Hematopoietic multipotent progenitor cell treated with erythropoietin and hydrocortisone succinate and interleukin-3 and kit ligand, for 6 days (in vitro differentiated cells): ENCODE data around the gene RCBTB1.
"Not testable (repeated sequence)": the region's sequence is repeated elsewhere in the genome, so short reads cannot be mapped to it uniquely, and the experiment has no call there.

ENCODE experiments used
- DNase-seq: peaks from one replicate; pipeline ENCODE4 v3.0.0-alpha.2; 2015

The RCBTB1 gene

DNA sequence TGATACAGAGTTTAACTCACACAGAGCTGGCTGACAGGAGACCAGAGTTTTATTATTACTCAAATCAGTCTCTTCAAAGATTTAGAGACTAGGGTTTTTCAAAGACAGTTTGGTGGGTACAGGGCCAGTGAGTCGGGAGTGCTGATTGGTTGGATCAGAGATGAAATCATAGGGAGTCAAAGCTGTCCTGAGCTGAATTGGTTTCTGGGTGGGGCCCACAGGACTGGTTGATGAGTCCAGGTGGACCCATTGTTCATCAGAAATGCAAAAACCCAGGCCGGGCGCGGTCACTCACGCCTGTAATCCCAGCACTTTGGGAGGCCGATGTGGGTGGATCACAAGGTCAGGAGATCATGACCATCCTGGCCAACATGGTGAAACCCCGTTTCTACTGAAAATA is 17.3 kb upstream of the RCBTB1 start:
- DNase-seq, result not testable (repeated sequence)

GRCh38 chr13:49602005-49602404 is 16.6 kb upstream of the RCBTB1 start:
- no peak for DNase-seq

GRCh38 chr13:49597043-49597641 is 11.8 kb upstream of the RCBTB1 start:
- DNase-seq, result peak; percentile 87

DNA sequence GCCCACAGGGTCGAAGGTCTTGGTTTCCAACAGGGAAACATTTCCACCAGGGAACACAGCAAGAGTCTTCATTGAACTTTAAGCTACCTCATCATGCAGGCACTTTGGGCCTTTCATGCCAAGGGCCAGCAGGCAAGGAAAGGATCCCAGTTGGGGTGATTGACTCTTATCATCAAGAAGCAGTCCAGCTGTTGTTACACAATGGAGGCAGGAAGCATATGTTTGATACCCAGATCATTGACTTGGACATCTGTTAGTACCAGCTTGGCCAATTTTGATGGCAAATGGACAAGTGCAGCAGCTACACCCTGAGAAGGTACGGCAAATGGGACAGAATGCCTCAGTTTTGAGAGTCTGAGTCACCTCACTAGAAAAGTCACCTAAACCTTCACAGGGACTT is 10.9 kb upstream of the RCBTB1 start:
- peak; percentile 73 for DNase-seq

DNA sequence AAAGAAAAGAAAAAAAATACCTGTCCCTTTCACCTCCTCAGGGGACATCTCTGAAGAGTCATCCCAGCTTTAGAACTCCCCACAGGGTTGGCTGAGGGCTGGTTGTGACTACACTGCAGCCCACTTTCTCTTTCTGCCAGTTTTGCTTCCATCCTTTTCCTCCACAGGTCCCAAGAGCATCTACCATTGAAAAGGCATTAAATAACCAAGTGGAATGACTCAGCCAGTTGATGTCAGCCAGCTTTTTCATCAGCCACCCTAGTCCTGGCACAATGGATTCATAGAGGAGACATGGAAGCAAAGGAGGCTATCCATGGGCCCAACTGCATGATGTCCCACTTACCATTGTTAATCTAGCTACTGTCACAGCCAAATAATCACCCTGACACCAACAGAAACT is 9.2 kb upstream of the RCBTB1 start:
- DNase-seq, result no peak

DNA sequence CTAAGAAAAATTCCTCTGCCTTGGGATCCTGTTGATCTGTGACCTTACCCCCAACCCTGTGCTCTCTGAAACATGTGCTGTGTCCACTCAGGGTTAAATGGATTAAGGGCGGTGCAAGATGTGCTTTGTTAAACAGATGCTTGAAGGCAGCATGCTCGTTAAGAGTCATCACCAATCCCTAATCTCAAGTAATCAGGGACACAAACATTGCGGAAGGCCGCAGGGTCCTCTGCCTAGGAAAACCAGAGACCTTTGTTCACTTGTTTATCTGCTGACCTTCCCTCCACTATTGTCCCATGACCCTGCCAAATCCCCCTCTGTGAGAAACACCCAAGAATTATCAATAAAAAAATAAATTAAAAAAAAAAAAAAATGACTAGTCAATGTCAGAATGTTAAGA is 8.5 kb upstream of the RCBTB1 start:
- not testable (repeated sequence) for DNase-seq

DNA sequence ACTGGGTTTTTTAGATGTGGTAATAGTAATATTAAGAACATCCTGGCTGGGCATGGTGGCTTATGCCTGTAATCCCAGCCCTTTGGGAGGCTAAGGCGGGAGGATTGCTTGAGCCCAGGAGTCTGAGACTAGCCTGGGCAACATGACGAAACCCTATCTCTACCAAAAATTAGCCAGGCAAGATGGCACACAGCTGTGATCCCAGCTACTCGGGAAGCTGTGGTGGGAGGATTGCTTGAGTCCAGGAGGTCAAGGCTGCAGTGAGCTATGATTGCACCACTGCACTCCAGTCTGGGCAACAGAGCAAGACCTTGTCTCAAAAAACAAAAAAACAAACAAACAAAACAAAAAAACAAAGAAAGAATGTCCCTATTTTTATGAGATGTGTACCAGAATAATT is 5.4 kb upstream of the RCBTB1 start:
- DNase-seq, result not testable (repeated sequence)

GRCh38 chr13:49587311-49587847 is 2.0 kb upstream of the RCBTB1 start:
- DNase-seq, result no peak

- no peak for DNase-seq
These were observed 1.4 kb upstream of the RCBTB1 start for GRCh38 chr13:49586717-49587116.

GRCh38 chr13:49584771-49585182 is 581 bp downstream of the RCBTB1 start:
- peak; percentile 50 for DNase-seq

GRCh38 chr13:49580980-49581680 is 4.2 kb downstream of the RCBTB1 start:
- no peak for DNase-seq

DNA sequence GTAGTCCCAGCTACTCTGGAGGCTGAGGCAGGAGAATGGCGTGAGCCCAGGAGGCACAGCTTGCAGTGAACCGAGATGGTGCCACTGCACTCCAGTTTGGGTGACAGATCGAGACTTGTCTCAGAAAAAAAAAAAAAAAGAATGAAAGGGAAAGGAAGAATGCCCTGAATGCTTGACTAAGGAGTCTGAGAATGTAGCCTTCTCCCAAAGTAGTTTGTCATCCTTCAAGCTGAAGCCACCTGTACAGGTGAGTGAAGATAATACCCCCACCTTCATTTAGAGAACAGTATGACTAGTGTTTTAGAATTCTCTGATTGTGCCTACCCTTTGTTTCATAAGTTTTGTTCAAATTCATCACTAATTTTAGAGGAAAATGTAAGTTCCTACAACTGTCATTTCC is 5.9 kb downstream of the RCBTB1 start:
- DNase-seq, result no peak

GRCh38 chr13:49571299-49572240 is 13.8 kb downstream of the RCBTB1 start:
- DNase-seq, result no peak

DNA sequence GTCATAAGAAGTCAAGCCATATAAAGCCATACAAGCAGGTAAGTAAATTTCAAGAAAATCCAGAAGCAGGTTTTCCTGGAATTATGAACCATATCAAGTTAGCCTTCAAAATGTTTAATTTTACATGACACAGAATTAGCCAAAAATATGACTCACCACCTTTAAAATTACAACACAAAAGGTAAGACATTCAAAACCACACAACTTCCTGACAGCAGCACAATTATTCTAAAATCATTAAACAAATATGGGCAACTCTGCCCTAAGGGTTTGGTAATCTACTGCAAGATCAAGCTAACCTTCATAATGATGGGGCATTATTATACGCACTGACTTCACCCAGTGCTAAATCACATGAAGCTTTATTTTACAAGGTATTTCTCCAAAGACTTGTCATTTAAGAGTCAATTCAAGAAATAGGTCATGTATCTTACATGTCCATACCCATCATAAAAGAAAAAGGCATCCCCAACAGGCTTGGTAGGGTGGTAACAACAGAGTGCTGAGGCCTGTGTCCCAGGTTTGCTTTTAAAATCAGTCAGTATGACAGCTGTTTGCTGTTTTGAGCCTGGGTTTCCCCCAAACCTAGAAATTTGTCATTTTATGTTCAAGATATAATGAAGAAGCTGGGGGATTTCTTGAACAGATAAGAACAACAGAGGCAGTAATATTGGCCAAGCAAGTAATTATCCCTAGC is 15.2 kb downstream of the RCBTB1 start:
- DNase-seq, result no peak

- peak; percentile 80 for DNase-seq
These were observed 17.9 kb downstream of the RCBTB1 start for GRCh38 chr13:49567491-49567890.

- peak; percentile 51 for DNase-seq
These were observed 18.9 kb downstream of the RCBTB1 start for GRCh38 chr13:49566461-49566860.

GRCh38 chr13:49565461-49565860 is 19.9 kb downstream of the RCBTB1 start:
- not testable (repeated sequence) for DNase-seq

DNA sequence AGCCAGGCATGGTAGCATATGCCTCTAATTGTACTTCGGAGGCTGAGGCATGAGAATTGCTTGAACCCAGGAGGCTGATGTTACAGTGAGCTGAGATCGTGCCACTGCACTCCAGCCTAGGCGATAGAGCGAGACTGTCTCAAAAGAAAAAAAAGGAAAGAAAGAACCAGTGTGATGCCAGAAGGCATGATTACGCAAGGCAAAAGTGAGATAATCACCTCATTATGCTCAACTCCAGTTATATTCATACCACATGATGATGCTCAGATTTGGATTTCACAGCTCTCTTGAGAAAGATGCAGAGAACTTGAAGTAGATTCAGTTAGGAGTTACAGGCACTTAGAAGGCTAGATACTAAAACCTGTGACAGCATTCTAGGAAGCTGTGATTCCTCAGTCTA is 21.8 kb downstream of the RCBTB1 start:
- DNase-seq, result peak; percentile 51

DNA sequence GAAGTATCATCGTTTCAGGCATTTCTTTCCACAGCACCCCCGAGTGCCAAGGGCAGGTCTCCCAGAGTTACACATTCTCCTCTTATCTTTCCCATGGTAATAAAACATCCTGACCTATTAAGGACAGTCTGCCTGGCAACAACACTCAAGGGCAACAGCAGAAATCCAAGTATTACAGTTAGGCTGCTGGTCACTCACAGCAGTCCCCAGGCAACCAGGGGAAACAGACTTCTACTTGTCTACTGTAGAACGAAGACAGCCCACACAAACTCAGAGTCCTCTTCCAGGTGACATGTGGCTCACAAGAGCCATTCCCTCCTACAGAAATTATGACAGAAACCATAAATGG is 24.3 kb downstream of the RCBTB1 start:
- no peak for DNase-seq

DNA sequence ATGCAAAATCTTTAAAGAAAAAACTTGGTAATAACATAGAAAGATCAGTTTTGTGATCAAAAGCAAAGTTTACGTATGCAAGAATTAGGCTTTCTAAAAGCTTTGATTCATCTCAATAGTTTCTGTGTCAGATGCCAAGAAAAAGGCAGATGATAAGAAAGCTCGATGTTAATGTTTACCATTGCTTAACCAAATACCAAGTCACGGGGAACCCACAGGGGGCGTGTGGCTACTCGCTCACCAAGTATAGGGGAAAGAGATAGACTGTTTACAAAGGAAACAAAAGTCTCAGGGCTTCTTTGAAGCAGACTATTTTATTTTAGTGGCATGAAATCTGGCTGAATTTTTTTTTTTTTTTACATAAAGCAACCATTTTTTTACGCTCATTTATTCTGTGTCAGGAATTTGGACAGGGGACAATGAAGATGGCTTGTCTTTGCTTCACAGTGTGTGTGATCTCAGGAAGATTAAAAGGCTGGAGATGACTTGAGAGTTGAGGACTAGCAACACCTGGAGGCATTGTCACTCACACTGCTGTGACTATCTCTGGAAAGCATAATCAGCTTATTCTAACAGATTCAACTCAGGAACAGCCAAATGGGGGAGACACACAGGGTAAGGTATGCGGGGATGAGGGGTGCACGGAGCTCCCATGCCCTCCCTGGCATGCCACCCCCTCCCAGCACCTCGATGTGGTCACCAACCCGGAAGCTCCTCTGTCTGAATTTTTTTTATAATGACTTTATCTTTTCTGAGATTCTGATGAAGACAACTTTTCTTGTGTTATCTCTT is 24.9 kb downstream of the RCBTB1 start:
- peak; percentile 65 for DNase-seq

DNA sequence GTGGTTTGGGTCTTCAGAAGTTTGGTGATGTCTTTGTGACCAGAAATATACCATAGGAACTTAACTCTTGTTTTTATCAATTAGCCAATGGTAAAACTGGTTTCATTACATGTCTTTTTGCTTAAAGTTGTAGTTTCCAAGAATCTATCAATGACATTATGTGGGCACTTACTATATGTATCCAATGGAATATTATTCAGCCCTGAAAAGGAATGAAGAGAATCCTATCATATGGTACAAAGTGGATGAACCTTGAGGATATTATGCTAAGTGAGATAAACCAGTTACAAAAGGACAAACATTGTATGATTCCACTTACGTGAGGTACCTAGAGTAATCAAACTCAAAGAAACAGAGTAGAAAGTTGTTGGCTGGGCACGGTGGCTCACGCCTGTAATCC is 26.4 kb downstream of the RCBTB1 start:
- DNase-seq, result no peak

GRCh38 chr13:49554387-49554786 is 31.0 kb downstream of the RCBTB1 start:
- DNase-seq, result no peak
